ENCODE measurements around the gene SH2D7. TPM values are rescaled to one million over a fixed set of nuclear protein-coding genes. Genes with fewer than 3 reads are reported as not detected.
A peak's percentile ranks its signal among the peaks of the same experiment; 100 is the strongest.

SH2D7 gene
- polyA plus RNA-seq, 1 donor (not counting 4 experiments of a cell fraction or from before 2014, with no cell fraction given) = not detected

DNA sequence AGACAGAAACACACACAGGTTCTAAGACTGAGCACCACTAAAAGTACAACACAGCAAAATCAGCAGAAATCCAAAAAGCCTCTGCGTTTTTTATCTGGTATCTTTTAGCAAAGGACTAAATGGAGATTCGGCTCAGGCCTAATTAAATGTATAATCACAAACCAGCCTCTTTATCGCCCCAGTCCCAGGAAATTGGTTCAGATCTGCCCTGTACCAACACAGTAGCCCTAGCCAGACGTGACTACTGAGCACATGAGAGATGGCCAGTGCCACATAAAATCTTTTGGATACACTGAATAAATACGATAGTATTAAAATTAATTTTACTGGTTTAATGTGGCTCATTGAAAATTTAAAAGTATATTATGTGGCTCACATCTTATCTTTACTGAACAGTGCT is 34.6 kb upstream of the SH2D7 start:
- Histone ChIP-seq H2AFZ (ENCODE audit: control insufficient read depth, low read length) (no peak overlapping the region), H3K9me3 (ENCODE audit: control insufficient read depth, low read depth, low read length) (no peaks in the 10 kb centered on the region), H3K36me3 (ENCODE audit: control insufficient read depth in 2 of 2, extremely low read depth in 1 of 2, insufficient read depth in 2 of 2, low read length in 2 of 2) (peaks cover 2 to 8% of the 10 kb centered on the region in 2 experiments), H3K27me3 (ENCODE audit: control insufficient read depth, extremely low read depth, insufficient read depth, low read length) (no peaks in the 10 kb centered on the region), H3K4me2 (ENCODE audit: control insufficient read depth, extremely low read depth, insufficient read depth, low read depth, low read length) (no peak overlapping the region), H4K20me1 (ENCODE audit: control insufficient read depth, extremely low read depth, insufficient read depth, low read length) (no peaks in the 10 kb centered on the region), H3K79me2 (ENCODE audit: control insufficient read depth, insufficient read depth, low read length) (peaks cover 54% of the 10 kb centered on the region), H3K4me1 (ENCODE audit: control insufficient read depth, extremely low read depth, insufficient read depth, low read length) (peaks cover 34% of the 10 kb centered on the region), H3K27ac (ENCODE audit: control insufficient read depth, insufficient read depth, low read length) (peak overlapping the region; percentile 82), H3K9ac (ENCODE audit: control insufficient read depth, extremely low read depth, insufficient read depth, low read length) (no peak overlapping the region), H3K9me1 (ENCODE audit: control insufficient read depth, extremely low read depth, insufficient read depth, low read length) (peaks cover 5% of the 10 kb centered on the region), H3K4me3 (ENCODE audit: control insufficient read depth in 2 of 3, extremely low read depth in 1 of 3, insufficient read depth in 2 of 3, low read depth in 1 of 3, low read length in 3 of 3) (no peak overlapping the region)
- TF ChIP-seq, protein P1, sequence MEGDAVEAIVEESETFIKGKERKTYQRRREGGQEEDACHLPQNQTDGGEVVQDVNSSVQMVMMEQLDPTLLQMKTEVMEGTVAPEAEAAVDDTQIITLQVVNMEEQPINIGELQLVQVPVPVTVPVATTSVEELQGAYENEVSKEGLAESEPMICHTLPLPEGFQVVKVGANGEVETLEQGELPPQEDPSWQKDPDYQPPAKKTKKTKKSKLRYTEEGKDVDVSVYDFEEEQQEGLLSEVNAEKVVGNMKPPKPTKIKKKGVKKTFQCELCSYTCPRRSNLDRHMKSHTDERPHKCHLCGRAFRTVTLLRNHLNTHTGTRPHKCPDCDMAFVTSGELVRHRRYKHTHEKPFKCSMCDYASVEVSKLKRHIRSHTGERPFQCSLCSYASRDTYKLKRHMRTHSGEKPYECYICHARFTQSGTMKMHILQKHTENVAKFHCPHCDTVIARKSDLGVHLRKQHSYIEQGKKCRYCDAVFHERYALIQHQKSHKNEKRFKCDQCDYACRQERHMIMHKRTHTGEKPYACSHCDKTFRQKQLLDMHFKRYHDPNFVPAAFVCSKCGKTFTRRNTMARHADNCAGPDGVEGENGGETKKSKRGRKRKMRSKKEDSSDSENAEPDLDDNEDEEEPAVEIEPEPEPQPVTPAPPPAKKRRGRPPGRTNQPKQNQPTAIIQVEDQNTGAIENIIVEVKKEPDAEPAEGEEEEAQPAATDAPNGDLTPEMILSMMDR (optimal IDR thresholded peaks at IDR 0.05 in 1 of 3, IDR thresholded peaks at IDR 0.05 in 1 of 3, conservative IDR thresholded peaks at IDR 0.05 in 1 of 3; ENCODE audit: extremely low read depth in 1 of 3, insufficient read depth in 2 of 3, low read length in 3 of 3) = no peak
- TF ChIP-seq EZH2 (IDR thresholded peaks at IDR 0.05; ENCODE audit: low read length) = no peak
- FAIRE-seq = no peak
- no peak for DNase-seq (ENCODE audit: low read depth, low spot score)
- dilution Hi-C loops (cut with MboI; ENCODE audit: extremely low pct_ligation_motif_present, low sequenced_read_pairs) = no loop called here

DNA sequence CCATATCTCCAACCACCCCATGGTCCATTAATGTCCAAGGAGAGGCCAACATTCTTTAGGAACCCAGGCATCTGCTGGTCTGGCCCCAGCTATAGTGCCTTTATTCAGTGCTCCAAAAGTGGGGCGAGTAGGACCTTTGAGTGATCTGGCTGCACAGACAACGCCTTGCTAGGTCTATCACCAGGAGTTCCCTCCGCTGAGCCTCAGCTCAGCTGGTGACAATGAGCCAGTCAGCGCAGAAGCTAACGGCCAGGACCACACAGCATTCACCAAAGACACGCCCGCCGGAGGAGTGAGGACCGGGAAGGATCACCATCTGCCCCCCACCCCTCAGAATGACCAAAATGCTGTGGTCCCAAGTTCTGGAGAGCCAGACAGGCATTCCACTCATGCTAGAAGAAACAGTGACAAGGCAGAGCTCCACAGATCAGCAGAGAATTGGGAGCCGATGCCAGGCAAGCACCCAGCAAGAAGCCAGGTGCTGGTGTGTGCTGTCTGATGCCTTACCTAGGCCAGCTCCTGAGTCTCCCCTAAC is 33.9 kb upstream of the SH2D7 start:
- no peaks in the 10 kb centered on the region for H4K20me1 ChIP-seq (ENCODE audit: control insufficient read depth, extremely low read depth, insufficient read depth, low read length)
- peaks cover 34% of the 10 kb centered on the region for H3K4me1 ChIP-seq (ENCODE audit: control insufficient read depth, extremely low read depth, insufficient read depth, low read length)
- no peak overlapping the region for H3K9ac ChIP-seq (ENCODE audit: control insufficient read depth, extremely low read depth, insufficient read depth, low read length)
- no peak for TF ChIP-seq EZH2 (IDR thresholded peaks at IDR 0.05; ENCODE audit: low read length)
- TF ChIP-seq, protein P1 (optimal IDR thresholded peaks at IDR 0.05 in 1 of 3, IDR thresholded peaks at IDR 0.05 in 1 of 3, conservative IDR thresholded peaks at IDR 0.05 in 1 of 3; ENCODE audit: extremely low read depth in 1 of 3, insufficient read depth in 2 of 3, low read length in 3 of 3) = no peak
- H3K79me2 ChIP-seq (ENCODE audit: control insufficient read depth, insufficient read depth, low read length) = peaks cover 61% of the 10 kb centered on the region
- FAIRE-seq (no peak), DNase-seq (ENCODE audit: low read depth, low spot score) (no peak)
- H3K4me2 ChIP-seq (ENCODE audit: control insufficient read depth, extremely low read depth, insufficient read depth, low read depth, low read length) = no peak overlapping the region
- dilution Hi-C loops (cut with MboI; ENCODE audit: extremely low pct_ligation_motif_present, low sequenced_read_pairs) = no loop called here
- no peak overlapping the region for H3K27ac ChIP-seq (ENCODE audit: control insufficient read depth, insufficient read depth, low read length)
- peaks cover under 1 to 3% of the 10 kb centered on the region in 2 experiments for H3K36me3 ChIP-seq (ENCODE audit: control insufficient read depth in 2 of 2, extremely low read depth in 1 of 2, insufficient read depth in 2 of 2, low read length in 2 of 2)
- H3K9me1 ChIP-seq (ENCODE audit: control insufficient read depth, extremely low read depth, insufficient read depth, low read length) = peaks cover 5% of the 10 kb centered on the region
- H3K27me3 ChIP-seq (ENCODE audit: control insufficient read depth, extremely low read depth, insufficient read depth, low read length) = no peaks in the 10 kb centered on the region
- no peaks in the 10 kb centered on the region for H3K9me3 ChIP-seq (ENCODE audit: control insufficient read depth, low read depth, low read length)
- no peak overlapping the region for H3K4me3 ChIP-seq (ENCODE audit: control insufficient read depth in 2 of 3, extremely low read depth in 1 of 3, insufficient read depth in 2 of 3, low read depth in 1 of 3, low read length in 3 of 3)
- no peak overlapping the region for H2AFZ ChIP-seq (ENCODE audit: control insufficient read depth, low read length)

Data from keratinocyte (primary cell).